RPMI7951 (cell line): Measurements from ENCODE around the gene KCNJ2. TPM values are rescaled to one million over a fixed set of nuclear protein-coding genes. Genes with fewer than 3 reads are reported as not detected.

Experiments
- DNase-seq: peaks from one replicate; pipeline ENCODE4 v3.0.0-alpha.2; 2012; ENCODE audit warnings: low read depth
- total RNA-seq: library from RNA; depleted of rRNA; stranded (reverse); fragments of >200 nt; shearing (Covaris generic); gene quantifications from 2 replicates; pipeline ENCODE4 v1.2.3, GENCODE V29; 2014; rRNA removed

KCNJ2 gene
- under 0.01 and 0.24 TPM in 2 replicates for total RNA-seq

DNA sequence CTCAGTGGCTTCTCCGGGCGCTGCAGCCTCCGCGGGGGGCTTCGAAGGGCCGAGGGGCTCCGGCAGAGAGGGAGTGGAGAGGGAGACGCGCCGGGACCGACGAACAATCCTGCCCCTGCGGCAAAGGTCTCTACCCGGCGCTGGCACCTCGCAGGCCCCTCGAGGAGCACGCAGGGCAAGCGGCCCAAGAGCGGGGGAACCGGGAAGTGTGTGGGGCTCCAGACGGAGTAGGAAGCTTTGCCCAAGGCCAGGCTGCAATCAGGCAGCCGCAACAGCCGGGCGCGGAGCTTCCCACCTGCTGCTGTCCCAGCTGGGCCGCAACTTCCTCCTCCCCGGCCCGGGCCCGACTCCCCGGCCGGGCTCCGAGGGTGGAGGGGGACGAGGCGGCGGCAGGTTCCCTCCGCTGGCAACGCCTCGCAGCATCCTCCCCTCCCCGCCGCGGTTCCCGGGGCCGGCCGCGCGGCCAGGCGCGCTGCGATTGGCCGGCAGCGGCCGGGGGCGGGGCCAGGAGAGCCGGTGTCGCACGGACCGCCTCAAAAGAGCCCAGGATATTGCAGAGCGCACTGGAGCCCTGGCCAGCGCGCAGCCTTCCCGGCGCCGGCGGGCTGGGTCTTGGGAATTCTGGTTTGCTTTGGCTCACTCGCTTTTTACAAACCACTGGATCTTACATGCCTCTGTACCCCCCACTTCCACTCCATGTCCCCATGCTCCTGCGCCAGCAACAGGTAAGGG, at the start of gene KCNJ2:
TSS of gene KCNJ2 (plus strand) at position 556 of the 732 bp plus-strand sequence. CDS start 5,508 bp downstream, outside the sequence.
- peak; percentile 66 for DNase-seq

GRCh38 chr17:70119545-70119944, 49.8 kb upstream of the KCNJ2 start:
- DNase-seq, result no peak

DNA sequence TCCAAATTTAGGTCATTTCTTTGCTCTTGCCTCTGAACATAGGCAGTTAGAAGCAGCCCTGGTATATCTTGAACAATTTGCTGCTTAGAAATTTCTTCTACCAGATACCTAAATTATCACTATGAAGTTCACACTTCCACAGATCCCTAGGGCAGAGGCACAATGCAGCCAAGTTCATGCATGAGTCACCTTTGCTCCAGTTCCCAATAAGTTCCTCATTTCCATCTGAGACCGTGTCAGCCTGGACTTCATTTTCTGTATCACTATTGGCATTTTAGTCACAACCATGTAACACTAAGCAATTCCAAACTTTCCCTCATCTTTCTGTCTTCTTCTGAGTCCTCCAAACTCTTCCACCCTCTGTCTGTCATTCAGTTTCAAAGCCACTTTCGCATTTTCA, 49.3 kb upstream of the KCNJ2 start:
- peak; percentile 5 for DNase-seq

DNA sequence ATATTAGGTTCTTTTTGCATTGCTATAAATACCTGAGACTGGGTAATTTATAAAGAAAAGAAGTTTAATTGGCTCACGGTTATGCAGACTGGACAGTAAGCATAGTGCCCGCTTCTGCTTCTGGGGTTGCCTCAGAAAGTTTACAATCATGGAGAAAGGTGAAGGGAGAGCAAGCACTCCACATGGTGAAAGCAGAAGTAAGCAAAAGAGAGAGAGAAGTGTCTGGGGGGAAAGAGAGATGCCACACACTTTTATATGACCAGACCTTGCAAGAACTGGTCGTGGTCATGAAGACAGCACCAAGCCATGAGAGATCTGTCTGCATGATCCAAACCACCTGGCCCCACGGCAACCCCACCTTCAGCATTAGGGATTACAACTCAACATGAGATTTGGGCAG, 48.9 kb upstream of the KCNJ2 start:
- no peak for DNase-seq

- no peak for DNase-seq
Observed at GRCh38 chr17:70121126-70121525, 48.2 kb upstream of the KCNJ2 start.

GRCh38 chr17:70123193-70123592, 46.1 kb upstream of the KCNJ2 start:
- DNase-seq, result no peak

DNA sequence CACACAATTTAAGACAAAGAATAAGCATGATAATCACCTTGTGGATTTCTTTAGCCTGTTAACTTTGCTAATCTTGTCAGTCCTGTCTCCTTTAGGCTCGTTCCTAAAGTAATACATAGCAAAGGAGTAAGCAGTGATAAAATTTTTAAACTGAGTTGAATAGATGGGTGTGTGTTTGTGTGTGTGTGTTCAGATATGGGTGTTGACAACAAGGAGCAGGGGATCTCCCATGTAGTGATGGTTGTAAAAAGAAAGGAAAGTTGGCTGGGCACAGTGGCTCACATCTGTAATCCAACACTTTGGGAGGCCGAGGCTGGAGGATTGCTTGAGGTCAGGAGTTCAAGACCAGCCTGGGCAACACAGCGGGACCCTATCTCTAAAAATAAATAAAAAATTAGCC, 44.6 kb upstream of the KCNJ2 start:
- DNase-seq, result no peak

GRCh38 chr17:70127221-70127873, 42.0 kb upstream of the KCNJ2 start:
- no peak for DNase-seq

GRCh38 chr17:70128727-70129238, 40.5 kb upstream of the KCNJ2 start:
- no peak for DNase-seq

DNA sequence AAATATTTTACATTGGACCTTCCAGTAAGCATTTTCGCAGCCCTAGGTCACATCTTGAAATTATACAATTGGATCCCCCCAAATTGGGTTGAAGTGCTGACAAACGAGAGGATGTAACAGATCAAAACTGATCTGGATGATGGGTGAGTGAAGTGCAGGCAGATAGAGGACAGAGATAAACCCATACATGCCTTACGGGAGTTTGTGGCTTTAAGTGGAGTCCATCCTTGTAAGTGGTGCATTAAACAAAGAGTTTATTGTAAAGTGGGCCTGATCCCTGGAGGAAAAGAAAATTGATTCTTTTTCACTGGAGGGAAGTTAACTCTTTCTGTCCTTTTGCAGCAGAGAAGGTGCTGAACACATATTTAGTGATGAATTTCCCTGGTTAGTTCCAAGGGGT, 39.0 kb upstream of the KCNJ2 start:
- DNase-seq, result peak; percentile 1

GRCh38 chr17:70132505-70132904, 36.8 kb upstream of the KCNJ2 start:
- DNase-seq, result no peak

DNA sequence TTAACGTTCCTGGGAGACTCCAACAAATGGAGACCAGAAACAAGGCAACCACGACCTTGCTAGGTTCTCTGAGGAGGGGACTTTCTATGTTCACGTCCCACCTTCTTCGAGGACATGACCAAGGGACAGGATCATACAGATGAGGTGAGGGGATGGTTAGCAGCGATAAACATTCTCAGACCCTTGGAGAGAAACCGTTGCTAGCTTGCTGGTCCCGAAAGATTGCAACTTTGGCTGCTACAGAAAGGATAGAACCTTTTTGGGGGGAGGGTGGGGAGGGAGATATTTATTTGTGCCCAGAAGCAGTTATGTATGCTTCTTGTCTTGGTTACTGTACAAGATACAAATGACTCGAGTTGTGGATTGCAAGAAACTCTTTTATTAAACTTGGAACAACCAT, 35.3 kb upstream of the KCNJ2 start:
- DNase-seq, result no peak

GRCh38 chr17:70134777-70135176, 34.6 kb upstream of the KCNJ2 start:
- no peak for DNase-seq

GRCh38 chr17:70136131-70136530, 33.2 kb upstream of the KCNJ2 start:
- DNase-seq, result no peak

DNA sequence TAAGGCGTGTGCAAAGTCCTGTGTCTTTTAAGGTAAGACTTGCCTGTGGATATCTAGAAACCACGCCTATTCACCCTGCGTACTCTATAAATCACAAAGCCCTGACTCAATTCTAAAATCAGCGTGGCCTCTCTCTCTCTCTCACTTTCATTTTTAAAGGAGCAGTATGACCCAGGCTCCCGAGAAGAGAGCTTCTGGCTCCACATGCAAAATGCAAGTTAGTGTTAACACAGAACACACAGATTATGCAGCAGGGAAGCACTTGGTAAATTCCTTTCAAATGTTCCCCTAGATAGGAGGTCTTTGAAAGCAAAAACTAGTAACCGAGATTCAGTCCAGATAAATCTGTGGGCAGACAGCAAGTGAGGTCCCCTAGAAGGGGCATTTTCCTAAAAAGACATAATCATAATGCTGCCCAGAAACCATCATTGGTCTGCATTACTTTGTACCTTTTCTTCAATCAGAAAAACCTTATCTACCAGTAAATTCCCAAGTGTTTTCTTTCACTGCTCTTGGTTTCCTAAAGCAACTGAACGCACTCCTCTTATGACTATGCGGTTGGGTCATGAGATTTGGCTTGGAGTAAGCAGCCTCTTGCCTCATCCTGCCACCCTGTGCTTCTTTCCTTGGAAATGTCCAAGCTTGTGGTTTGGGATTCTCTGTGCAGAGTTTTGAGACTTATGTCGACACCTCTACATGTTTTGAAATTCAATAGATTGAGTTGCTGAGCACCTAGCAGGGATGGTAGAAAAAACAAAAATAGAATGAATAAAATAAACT, 31.7 kb upstream of the KCNJ2 start:
- DNase-seq, result peak; percentile 73

DNA sequence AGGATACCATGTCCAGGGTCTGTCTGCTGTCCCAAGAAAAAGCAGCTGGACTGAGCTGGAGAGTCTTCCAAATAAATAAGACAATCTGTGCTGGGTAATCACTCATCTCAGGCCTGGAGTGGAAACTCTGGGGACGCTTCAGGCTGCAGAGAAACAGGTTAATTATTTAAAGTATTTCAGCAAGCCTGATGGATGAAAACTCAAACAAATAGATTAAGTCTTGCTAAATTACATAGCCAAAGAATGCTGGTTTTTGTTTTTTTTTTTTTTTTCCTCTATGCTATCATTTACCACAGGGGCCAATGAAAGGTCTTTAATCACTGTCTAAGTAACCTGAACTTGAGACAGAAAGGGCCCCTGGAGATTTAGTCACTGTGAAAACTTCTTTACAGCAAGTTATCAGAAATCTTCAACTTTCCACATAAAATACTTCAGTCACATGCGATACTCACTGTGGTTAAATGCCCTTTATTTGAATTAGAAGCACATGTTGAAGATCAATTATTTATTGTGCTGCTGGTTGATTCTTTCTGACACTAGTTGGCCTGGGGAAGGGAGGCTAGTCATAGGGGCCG, 31.0 kb upstream of the KCNJ2 start:
- DNase-seq, result peak; percentile 48

DNA sequence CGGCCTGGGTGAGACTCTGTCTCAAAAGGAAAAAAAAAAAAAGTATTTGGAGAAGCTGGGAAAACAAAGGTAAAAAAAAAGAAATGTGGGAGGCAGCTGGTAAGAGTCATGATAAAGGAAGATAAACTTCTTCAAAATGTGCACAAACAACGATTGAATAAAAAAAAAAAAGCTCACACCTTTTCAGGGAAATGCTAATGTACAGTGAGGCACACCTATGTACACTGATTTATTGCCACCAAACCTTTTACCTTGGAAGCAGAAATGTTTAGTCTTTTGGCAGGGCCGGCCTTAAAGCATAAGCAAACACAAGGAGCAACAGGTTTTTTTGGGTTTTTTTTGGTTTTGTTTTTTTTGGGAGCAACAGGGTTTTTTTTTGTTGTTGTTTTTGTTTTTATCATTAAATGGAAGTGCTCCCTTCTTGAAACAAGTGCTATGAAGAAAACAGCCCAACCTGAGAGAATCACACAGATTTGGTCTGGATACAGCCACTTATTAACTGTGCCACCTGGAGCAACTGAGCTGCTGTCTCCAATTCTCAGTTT, 29.8 kb upstream of the KCNJ2 start:
- no peak for DNase-seq

GRCh38 chr17:70144260-70144846, 25.0 kb upstream of the KCNJ2 start:
- DNase-seq, result peak; percentile 7

DNA sequence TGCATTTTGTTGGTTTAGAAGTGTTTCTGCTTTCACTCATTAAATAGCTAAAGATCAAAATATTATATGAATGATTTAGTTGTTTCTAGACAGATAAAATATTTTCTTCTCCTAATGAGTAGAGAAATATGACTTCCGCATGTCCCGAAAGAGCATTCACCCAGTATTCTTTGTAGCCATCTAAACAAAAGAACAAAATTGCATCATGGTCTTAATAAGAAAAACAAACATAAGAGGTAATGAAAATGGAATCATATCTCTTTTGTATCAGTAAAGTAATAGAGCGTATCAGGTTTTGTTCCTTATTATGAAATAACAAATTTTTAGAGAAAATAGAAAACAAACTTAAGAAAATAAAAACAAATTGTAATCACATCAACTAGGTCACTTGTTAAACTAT, 16.1 kb upstream of the KCNJ2 start:
- DNase-seq, result no peak

- DNase-seq, result no peak
Observed at GRCh38 chr17:70157151-70157550, 12.2 kb upstream of the KCNJ2 start.

DNA sequence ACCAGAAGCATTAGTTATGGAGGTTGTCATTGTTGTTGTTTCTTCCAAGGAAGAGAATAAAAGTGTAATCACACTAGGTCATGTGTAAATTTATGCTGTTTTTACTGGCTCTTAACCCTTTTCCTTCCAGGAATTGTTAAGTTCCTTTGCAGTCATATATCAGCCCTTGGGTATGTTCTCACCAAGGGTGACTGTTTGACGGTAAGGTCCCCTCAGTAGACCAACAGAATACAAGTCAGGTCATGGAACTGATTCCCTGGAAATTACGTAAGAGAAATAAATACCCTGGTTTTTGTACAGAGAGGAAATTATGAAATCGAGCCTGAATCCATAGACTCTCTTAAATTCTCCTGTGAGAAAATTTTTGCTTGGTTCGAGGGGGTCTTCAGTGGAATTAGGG, 11.2 kb upstream of the KCNJ2 start:
- DNase-seq, result no peak
